CD4-positive, alpha-beta T cell treated with Interleukin-15 for 1 hour (primary cell): ENCODE measurements around the gene CFD.
"Not testable (repeated sequence)": the region's sequence is repeated elsewhere in the genome, so short reads cannot be mapped to it uniquely, and the experiment has no call there.

Experiments
- DNase-seq: peaks from one replicate; pipeline ENCODE4 v3.0.0-alpha.2; 2020

CFD gene

GRCh38 chr19:825897-826644 is 33.4 kb upstream of the CFD start:
- no peak for DNase-seq

GRCh38 chr19:827314-827709 is 32.2 kb upstream of the CFD start:
- DNase-seq: no peak

GRCh38 chr19:827710-828321 is 31.6 kb upstream of the CFD start, which contains the start of gene AZU1:
TSS of gene AZU1 (plus strand) at chr19:827837. CDS start at chr19:827847, 10 bp downstream.
- no peak for DNase-seq

- no peak for DNase-seq
Observed at GRCh38 chr19:829129-829758, 30.2 kb upstream of the CFD start.

GRCh38 chr19:831407-832369 is 27.8 kb upstream of the CFD start:
- no peak for DNase-seq

- DNase-seq: no peak
Observed at GRCh38 chr19:834216-834615, 25.2 kb upstream of the CFD start.

- DNase-seq: no peak
Observed at GRCh38 chr19:835210-835810, 24.2 kb upstream of the CFD start.

GRCh38 chr19:840519-841206 is 18.8 kb upstream of the CFD start, which contains the start of gene PRTN3:
TSS of gene PRTN3 (plus strand) at chr19:840999. CDS start at chr19:841009, 10 bp downstream.
- DNase-seq: peak; percentile 35

GRCh38 chr19:842802-843179 is 16.7 kb upstream of the CFD start:
- not testable (repeated sequence) for DNase-seq

- no peak for DNase-seq
Observed at GRCh38 chr19:843180-843835, 16.2 kb upstream of the CFD start.

- no peak for DNase-seq
Observed at GRCh38 chr19:843836-844545, 15.5 kb upstream of the CFD start.

- DNase-seq: no peak
Observed at GRCh38 chr19:844546-844971, 14.9 kb upstream of the CFD start.

GRCh38 chr19:845707-846521 is 13.6 kb upstream of the CFD start:
- no peak for DNase-seq

GRCh38 chr19:848386-848921 is 11.0 kb upstream of the CFD start:
- no peak for DNase-seq

- DNase-seq: not testable (repeated sequence)
Observed at GRCh38 chr19:849195-849594, 10.3 kb upstream of the CFD start.

GRCh38 chr19:850221-850978 is 9.1 kb upstream of the CFD start:
- DNase-seq: no peak

GRCh38 chr19:850979-851335 is 8.5 kb upstream of the CFD start:
- DNase-seq: no peak
